Common myeloid progenitor, CD34-positive (primary cell): ENCODE measurements around the gene RNH1.

Source experiments
- CTCF ChIA-PET: fragments of 350-600 bp; sonication (Branson Sonifier 250); formaldehyde crosslinking; loops from one replicate; lab custom pipeline; 2021; ENCODE audit warnings: antibody characterized with exemption; lab: Charles Lee
- POLR2A ChIA-PET: fragments of 350-600 bp; sonication (Branson Sonifier 250); formaldehyde crosslinking; loops from one replicate; lab custom pipeline; 2021; ENCODE audit warnings: antibody characterized with exemption; lab: Charles Lee
- DNase-seq, 3 donors: peaks; one replicate each; pipeline versions ENCODE4 v3.0.0 to v3.0.0-alpha.2; 2013
- H3K27ac ChIP-seq, 2 experiments: 1 replicate in 1 of 2; 2 replicates in 1 of 2; pipeline ENCODE4 v1.7.0; 2013; ENCODE audit warnings: inconsistent platforms in 2 of 2, low read length in 2 of 2, mild to moderate bottlenecking in 2 of 2, low read depth in 1 of 2, moderate library complexity in 1 of 2; ENCODE audit not compliant: severe bottlenecking in 2 of 2, insufficient read depth in 1 of 2, poor library complexity in 1 of 2
- H3K27me3 ChIP-seq, 5 experiments: replicated peaks in 2 of 5; 1 replicate in 3 of 5; 2 replicates in 2 of 5; pipeline versions ENCODE4 v1.6.1 to v1.7.0; 2013; ENCODE audit warnings: low read length in 4 of 5, mild to moderate bottlenecking in 2 of 5, moderate library complexity in 2 of 5, inconsistent platforms in 1 of 5; ENCODE audit not compliant: insufficient read depth in 5 of 5, control insufficient read depth in 4 of 5
- H3K36me3 ChIP-seq, 4 experiments: 1 replicate in 2 of 4; 2 replicates in 2 of 4; pipeline versions ENCODE4 v1.6.1 to v1.7.0; 2013; ENCODE audit warnings: low read length in 3 of 4, control low read depth in 1 of 4, mild to moderate bottlenecking in 1 of 4; ENCODE audit not compliant: control insufficient read depth in 4 of 4, insufficient read depth in 4 of 4
- H3K4me1 ChIP-seq, 4 experiments: 1 replicate in 3 of 4; 2 replicates in 1 of 4; pipeline versions ENCODE4 v1.6.1 to v1.7.1; 2013; ENCODE audit warnings: low read length in 3 of 4, mild to moderate bottlenecking in 3 of 4, control low read depth in 1 of 4, inconsistent platforms in 1 of 4, moderate library complexity in 1 of 4; ENCODE audit not compliant: control insufficient read depth in 4 of 4, insufficient read depth in 4 of 4; ENCODE audit errors: control extremely low read depth in 1 of 4
- H3K4me3 ChIP-seq, 7 experiments: 1 replicate in 4 of 7; 2 replicates in 3 of 7; pipeline versions ENCODE4 v1.5.1 to v1.7.0; 2013; ENCODE audit warnings: mild to moderate bottlenecking in 7 of 7, low read length in 6 of 7, moderate library complexity in 6 of 7, inconsistent platforms in 2 of 7, low read depth in 2 of 7, control low read depth in 1 of 7; ENCODE audit not compliant: insufficient read depth in 4 of 7, control insufficient read depth in 1 of 7; ENCODE audit errors: extremely low read depth in 1 of 7
- H3K9me3 ChIP-seq, 5 experiments: 1 replicate in 4 of 5; 2 replicates in 1 of 5; pipeline versions ENCODE4 v1.6.1 to v1.7.1; 2013; ENCODE audit warnings: low read length in 4 of 5, mild to moderate bottlenecking in 2 of 5, inconsistent platforms in 1 of 5, low read depth in 1 of 5, moderate library complexity in 1 of 5; ENCODE audit not compliant: control insufficient read depth in 4 of 5, insufficient read depth in 2 of 5; ENCODE audit errors: control extremely low read depth in 1 of 5
- WGBS: methylation state at CpG from one replicate; pipeline ENCODE4 v1.1.5; 2013; ENCODE audit not compliant: insufficient coverage; 5-methylcytosine and 5-hydroxymethylcytosine counted together

The RNH1 gene

DNA sequence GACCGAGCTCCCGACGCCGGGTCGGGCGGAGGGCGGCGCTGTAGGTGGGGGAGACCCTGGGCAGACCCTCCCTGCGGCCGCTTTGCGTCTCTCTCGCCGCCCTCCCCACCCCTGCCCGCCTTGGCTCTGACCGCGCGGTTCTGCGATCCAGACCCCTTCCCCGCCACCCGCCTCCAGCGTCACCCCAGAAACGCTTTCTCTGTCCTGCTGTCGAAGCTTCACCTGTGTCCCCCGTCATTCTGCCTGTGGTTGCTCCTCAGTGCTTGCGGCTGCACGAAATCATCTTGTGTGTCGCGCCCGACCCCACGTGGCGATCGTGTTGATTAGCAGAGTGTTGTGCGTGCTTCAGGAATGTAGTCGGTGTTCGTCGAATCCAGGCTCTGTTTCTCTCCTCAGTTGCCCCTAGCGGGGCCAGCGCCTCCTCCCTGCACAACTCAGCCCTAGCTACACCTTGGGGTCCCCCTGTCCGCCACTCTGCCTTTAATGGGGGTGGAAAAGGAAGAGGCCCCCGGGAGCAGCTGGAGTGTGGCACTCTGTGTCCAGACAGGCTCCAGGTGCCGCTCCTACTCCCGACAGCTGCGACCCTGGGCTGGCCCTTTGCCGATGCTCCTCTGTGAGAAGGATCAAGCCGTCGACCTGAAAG is 56.1 kb downstream of the RNH1 start:
- peak overlapping the region in 1 of 2 experiments; percentile 79 for H3K27ac ChIP-seq
- WGBS = 6% methylated on average over 41 of the region's 46 CpGs
- H3K27me3 ChIP-seq = no peaks in the 10 kb centered on the region
- peaks cover 0 to 34% (median 30%) of the 10 kb centered on the region in 4 experiments for H3K4me1 ChIP-seq
- peak; percentile 81 to 88 (median 82) for DNase-seq
- no peaks in the 10 kb centered on the region for H3K9me3 ChIP-seq
- POLR2A ChIA-PET = interaction anchor here (0.8 to 1.3 kb wide), 2 partner anchors 34 to 45 kb away, joined by 4 to 8 read pairs; no protein-coding TSS in a partner anchor
- CTCF ChIA-PET = interaction anchor here (0.5 to 6.8 kb wide), 12 partner anchors 22 to 200 kb away, joined by 3 to 46 read pairs (median 4); no protein-coding TSS in a partner anchor
- peaks cover 0 to 41% (median 22%) of the 10 kb centered on the region in 4 experiments for H3K36me3 ChIP-seq
- peak overlapping the region; percentile 53 to 93 (median 87) for H3K4me3 ChIP-seq

DNA sequence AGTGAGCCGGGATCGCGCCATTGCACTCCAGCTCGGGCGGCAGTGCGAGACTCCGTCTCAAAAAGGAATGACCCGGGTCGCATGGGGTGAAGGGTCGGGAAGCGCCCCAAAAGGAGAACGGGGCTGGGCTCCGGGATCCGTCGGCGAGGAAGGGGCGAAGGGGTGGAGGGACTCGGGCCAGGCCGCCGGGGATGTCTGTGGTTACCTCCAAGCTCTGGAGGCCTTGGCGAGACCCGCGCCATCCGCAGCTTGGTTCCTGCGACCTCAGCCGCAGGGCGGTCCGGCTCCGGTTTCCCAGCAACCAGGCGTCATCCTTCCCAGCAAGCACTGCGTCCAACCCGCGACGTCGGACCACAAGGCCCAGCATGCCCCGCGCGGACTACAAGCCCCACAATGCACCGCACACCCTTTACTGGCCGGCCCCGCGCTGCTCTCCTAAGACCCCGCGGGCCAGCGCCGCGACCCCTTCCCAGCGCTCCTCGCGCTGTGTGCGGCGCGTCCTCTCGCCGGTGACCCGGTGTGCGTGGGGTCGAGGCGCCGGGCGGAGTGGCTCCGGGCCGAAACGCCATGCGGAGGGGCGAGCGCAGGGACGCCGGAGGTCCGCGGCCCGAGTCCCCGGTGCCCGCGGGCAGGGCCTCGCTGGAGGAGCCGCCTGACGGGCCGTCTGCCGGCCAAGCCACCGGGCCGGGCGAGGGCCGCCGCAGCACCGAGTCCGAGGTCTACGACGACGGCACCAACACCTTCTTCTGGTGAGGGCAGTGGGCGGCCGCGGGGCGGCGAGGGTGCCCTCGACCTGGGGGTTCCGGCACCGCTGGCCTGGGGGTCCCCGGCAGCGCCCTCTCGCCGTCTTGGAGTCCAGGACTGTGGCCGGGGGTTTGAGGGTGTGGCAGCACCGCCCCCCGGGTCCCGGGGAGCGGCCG is 56.9 kb downstream of the RNH1 start, which contains the start of gene PTDSS2:
Gene PTDSS2 (plus strand): TSS at position 391 of the 920 bp plus-strand sequence. CDS start 177 bp downstream, at position 568.
- Histone ChIP-seq H3K9me3 (no peaks in the 10 kb centered on the region), H3K4me3 (peak within 1 kb of the TSS; percentile 53 to 93 (median 87)), H3K27ac (peak within 1 kb of the TSS in 1 of 2 experiments; percentile 79), H3K36me3 (peaks cover 0 to 34% (median 19%) of the 10 kb centered on the region in 4 experiments), H3K27me3 (no peaks in the 10 kb centered on the region), H3K4me1 (peaks cover 0 to 30% (median 29%) of the 10 kb centered on the region in 4 experiments)
- ChIA-PET POLR2A (interaction anchor here (0.6 to 1.3 kb wide), 8 partner anchors 10 to 86 kb away, joined by 3 to 8 read pairs (median 4); no protein-coding TSS in a partner anchor), CTCF (interaction anchor here (0.9 to 6.8 kb wide), 21 partner anchors 10 to 251 kb away, joined by 3 to 46 read pairs (median 4); partner anchors contain the start of genes IFITM5 and SIGIRR)
- under 1% methylated on average over 99 of the region's 108 CpGs for WGBS
- peak; percentile 96 to 98 (median 98) for DNase-seq

- peak overlapping the region; percentile 46 to 75 for H3K27ac ChIP-seq
- POLR2A ChIA-PET = interaction anchor here (0.6 to 1.3 kb wide), 3 partner anchors 8 to 41 kb away, joined by 5 to 7 read pairs (median 6); no protein-coding TSS in a partner anchor
- WGBS = 4% methylated on average over 51 of the region's 55 CpGs
- H3K27me3 ChIP-seq = peaks cover 0 to 2% (median 0%) of the 10 kb centered on the region in 5 experiments
- H3K36me3 ChIP-seq = peaks cover 0 to 15% (median 9%) of the 10 kb centered on the region in 4 experiments
- H3K9me3 ChIP-seq = no peaks in the 10 kb centered on the region
- H3K4me1 ChIP-seq = peaks cover 0 to 30% (median 29%) of the 10 kb centered on the region in 4 experiments
- H3K4me3 ChIP-seq = peak overlapping the region; percentile 51 to 90 (median 71)
- CTCF ChIA-PET = interaction anchor here (0.7 to 6.8 kb wide), 23 partner anchors 8 to 249 kb away, joined by 3 to 46 read pairs (median 4); partner anchors contain the start of genes IFITM5, RIC8A and SIGIRR
- peak; percentile 87 to 94 (median 94) for DNase-seq
These were observed 58.9 kb downstream of the RNH1 start for GRCh38 chr11:447923-448731.

DNA sequence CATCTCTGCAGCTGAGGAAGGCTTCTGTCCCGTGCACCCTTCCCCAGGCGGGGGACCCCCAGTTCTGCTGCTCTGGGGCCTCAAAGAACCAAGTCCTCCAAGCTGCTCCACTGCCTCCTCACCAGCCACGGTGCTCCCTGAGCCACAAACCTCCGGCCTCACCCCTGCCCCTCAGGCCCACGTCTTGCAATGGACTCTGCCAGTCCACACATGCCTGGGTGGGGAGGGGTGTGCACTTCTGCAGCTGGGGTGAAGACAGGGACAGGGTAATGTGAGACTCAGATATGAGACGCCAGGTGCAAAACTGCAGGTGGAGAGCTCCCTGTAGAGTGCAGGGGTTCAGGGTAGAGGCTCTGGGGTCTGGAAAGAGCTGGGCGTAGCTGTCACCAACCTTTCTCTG is 60.2 kb downstream of the RNH1 start:
- ChIA-PET CTCF (interaction anchor here (2.3 to 6.8 kb wide), 3 partner anchors 41 to 84 kb away, joined by 14 to 46 read pairs (median 37); no protein-coding TSS in a partner anchor), POLR2A (no interaction called here)
- Histone ChIP-seq H3K4me3 (no peak overlapping the region), H3K9me3 (no peaks in the 10 kb centered on the region), H3K4me1 (peaks cover 0 to 32% (median 30%) of the 10 kb centered on the region in 4 experiments), H3K27ac (no peak overlapping the region), H3K36me3 (peaks cover 0 to 4% (median under 1%) of the 10 kb centered on the region in 4 experiments), H3K27me3 (peaks cover 0 to 2% (median 0%) of the 10 kb centered on the region in 5 experiments)
- 85% methylated on average over 6 of the region's 7 CpGs for WGBS
- DNase-seq = no peak

DNA sequence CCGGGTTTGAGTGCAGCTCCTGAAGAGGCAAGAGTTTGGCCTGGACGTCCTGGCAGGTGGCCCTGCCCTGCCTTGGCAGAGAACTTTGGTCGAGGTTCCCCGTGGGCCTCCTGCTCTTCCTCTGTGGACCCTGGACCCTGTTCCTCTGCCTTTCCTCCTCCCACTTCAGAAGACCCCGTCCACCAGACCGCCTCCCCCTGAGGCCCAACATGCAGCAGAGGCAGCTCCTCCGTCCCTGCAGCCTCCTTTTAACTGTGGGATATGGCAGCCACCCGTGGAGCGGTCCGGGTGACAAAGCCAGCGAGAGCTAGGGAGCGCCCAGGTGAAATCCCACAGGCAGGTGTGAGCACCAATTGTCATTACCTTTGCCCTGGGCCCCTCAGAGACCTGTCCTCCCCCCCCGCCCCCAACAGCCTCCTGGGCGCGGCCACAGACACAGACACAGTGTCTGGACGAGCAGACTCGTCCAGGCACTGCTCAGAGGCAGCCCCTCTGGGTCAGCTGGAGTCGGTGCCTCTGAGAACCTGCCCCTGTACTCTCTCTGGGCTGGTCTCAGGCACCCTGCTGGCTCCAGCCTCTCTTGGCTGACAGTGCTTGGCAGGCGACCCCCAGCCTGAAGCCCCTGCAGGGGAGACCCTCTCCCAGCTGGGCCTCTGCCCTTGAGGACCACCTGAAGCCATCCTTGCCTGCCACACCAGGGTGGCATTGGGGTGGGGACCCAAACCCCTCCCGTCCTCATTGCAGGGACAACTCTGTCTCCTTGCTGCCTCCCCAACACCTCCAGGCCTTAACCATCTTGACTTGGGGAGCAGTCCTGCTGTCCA is 61.1 kb downstream of the RNH1 start:
- H3K36me3 ChIP-seq = no peaks in the 10 kb centered on the region
- POLR2A ChIA-PET = no interaction called here
- peaks cover 0 to 6% (median 0%) of the 10 kb centered on the region in 5 experiments for H3K27me3 ChIP-seq
- no peak overlapping the region for H3K27ac ChIP-seq
- H3K9me3 ChIP-seq = no peaks in the 10 kb centered on the region
- H3K4me3 ChIP-seq = no peak overlapping the region
- CTCF ChIA-PET = interaction anchor here (1.7 to 5.6 kb wide), 2 partner anchors 39 to 83 kb away, joined by 4 to 37 read pairs; no protein-coding TSS in a partner anchor
- H3K4me1 ChIP-seq = peaks cover 0 to 31% (median 27%) of the 10 kb centered on the region in 4 experiments
- WGBS = 95% methylated on average over 19 of the region's 20 CpGs
- DNase-seq = no peak
